RKO (cell line): ENCODE data around the gene IL4I1.

Experiments used
- DNase-seq: peaks from one replicate; pipeline ENCODE4 v3.0.0-alpha.2; 2016; ENCODE audit warnings: low spot score

Gene IL4I1

GRCh38 chr19:49850221-49850486, 46.5 kb downstream of the IL4I1 start:
- no peak for DNase-seq

- DNase-seq, result peak; percentile 57
These were observed 47.1 kb downstream of the IL4I1 start for GRCh38 chr19:49849433-49850220.

DNA sequence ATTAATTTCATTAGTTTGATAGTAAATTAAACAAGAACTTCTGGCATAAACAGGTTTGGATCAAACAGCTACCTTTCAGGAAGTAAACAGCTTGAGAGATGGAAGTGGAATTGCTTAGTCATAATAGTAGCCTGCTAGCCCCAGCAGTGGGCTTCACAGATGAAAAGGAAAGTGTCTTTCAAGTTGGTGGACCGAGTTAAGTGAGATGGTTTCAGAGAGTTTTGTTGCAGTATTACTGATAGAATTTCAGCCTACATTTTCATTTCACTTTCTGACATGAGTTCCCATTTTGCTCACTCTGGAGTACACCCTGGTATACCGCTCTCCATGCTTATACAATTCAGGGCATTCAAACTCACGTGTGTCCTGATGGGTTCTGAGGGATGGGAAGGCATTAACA, 47.7 kb downstream of the IL4I1 start:
- DNase-seq, result no peak

- DNase-seq, result peak; percentile 89
These were observed 48.7 kb downstream of the IL4I1 start for GRCh38 chr19:49847731-49848696.

DNA sequence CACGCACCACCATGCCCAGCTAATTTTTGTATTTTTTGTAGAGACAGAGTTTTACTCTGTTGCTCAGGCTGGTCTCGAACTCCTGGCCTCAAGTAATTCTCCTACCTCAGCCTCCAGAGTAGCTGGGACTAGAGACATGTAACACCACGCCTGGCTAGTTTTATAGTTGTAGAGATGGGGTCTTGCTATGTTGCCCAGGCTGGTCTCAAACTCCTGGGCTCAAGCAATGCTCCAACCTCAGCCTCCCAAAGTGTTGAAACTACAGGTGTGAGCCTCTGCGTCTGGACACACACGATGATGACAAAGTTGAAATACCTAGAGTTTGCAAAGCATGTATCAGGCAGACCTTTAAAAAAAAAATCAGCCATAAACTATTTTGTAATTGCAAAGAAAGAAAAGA, 50.3 kb downstream of the IL4I1 start:
- DNase-seq, result no peak

DNA sequence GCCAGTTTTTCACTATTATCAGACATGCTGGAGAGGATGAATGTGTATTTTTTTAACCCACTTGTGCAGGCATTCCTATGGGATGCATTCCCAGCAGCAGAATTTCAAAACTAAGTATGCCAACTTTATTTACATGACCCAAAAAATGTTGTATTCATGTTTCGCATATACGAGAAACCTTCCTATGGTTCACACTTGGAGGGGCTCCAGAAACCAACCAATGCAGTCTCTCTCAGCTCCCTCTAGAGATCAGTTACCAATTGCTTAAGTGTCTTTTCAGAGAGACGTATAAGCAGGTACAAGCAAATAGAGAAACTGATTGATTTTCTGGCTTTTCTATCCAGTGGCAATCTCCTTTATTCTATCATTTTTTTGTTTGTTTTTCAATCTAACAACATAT, 51.3 kb downstream of the IL4I1 start:
- DNase-seq, result no peak

DNA sequence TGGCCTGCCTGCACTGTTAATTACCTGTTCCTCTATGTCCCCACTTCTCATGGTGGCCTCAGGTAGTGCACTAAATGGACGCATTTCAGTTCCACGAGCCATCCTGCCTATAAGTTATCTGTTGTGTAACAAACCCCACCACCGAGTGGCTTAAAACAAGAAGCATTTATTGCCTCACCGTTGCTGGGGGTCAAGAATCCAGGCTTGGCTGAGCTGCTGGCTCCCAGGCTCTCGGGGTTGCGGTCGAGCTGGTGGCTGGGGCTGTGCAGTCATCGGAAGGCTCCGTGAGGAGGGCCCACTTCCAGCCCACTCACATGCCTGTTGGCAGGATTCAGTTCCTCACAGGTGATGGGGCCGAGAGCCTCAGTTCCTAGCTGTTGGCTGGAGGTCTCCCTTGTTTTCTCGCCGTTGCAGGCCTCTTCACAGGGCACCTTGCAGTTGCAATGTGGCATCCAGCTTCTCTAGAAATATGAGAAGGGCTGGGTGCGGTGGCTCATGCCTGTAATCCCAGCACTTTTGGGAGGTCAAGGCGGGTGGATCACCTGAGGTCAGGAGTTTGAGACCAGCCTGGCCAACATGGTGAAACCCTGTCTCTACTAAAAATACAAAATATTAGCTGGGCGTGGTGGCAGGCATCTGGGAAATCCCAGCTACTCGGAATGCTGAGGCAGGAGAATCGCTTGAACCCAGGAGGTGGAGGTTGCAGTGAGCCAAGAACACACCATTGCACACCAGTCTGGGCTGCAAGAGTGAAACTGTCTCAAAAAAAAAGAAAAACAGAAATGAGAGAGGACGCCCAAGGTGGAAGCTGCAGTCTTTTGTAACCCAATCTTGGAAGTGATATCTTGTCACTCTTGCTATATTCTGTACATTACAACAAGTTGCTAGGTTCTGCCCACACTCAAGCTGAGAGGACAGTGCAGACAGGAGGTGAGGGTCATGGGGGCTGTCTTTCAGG, 52.3 kb downstream of the IL4I1 start:
- no peak for DNase-seq

DNA sequence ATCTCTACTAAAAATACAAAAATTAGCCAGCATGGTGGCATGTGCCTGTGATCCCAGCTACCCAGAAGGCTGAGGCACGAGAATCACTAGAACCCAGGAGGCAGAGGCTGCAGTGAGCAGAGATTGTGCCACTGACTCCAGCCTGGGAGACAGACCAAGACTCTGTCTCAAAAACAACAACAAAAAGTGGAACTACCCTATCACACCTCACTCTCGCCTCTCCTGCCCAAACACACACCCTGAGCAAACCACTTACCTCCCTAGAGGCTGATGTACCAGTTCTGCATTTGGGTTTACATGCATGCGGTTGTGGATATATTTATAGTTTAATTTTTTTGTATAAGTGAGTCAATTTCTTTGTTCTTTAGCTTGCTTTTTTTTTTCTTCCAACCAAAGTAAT, 53.4 kb downstream of the IL4I1 start:
- DNase-seq, result no peak

- no peak for DNase-seq
These were observed 55.9 kb downstream of the IL4I1 start for GRCh38 chr19:49840736-49841249.

- DNase-seq, result no peak
These were observed 56.4 kb downstream of the IL4I1 start for GRCh38 chr19:49840321-49840720.

DNA sequence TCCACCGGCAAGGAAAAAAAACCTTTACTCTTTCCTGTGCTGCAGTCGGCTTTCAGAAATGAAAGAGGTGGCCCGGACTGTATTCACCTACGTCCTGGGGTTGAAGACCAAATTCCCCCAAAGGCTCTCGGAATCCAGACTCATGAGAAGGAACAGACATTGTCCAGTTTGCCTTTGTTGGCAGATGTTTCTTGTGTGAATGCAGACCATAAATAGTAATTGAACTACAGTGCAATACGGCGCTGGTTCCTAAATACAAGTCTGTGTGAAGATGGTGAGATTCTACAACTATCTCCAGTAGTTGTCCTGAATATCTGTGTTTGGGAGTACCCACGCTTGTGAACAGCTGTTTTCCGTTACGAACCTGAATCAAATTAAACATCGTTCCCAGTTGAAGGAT, 57.0 kb downstream of the IL4I1 start:
- DNase-seq, result no peak
